ENCODE measurements around the gene KRR1.
"Not testable (repeated sequence)": the region's sequence is repeated elsewhere in the genome, so short reads cannot be mapped to it uniquely, and the experiment has no call there.

KRR1 gene

GRCh38 chr12:75481774-75482173 is 29.6 kb downstream of the KRR1 start:
- H3K9me3 Mint-ChIP-seq = no peaks in the 10 kb centered on the region
- H3K27ac Mint-ChIP-seq (ENCODE audit: low read depth) = peak overlapping the region; percentile 95
- peak overlapping the region; percentile 72 for H3K4me3 Mint-ChIP-seq
- H3K36me3 Mint-ChIP-seq (ENCODE audit: insufficient read depth) = peaks cover 50% of the 10 kb centered on the region
- H3K4me1 Mint-ChIP-seq = peaks cover 65% of the 10 kb centered on the region
- ATAC-seq (replicated peaks; ENCODE audit: extremely low read depth, poor library complexity, severe bottlenecking) = no peak
- no peaks in the 10 kb centered on the region for H3K27me3 Mint-ChIP-seq
- DNase-seq (ENCODE audit: low spot score in 2 of 2) = no peak

GRCh38 chr12:75481013-75481705 is 30.2 kb downstream of the KRR1 start:
- Mint-ChIP-seq H3K4me3 (peak overlapping the region; percentile 72), H3K27ac (ENCODE audit: low read depth) (peak overlapping the region; percentile 95), H3K9me3 (no peaks in the 10 kb centered on the region), H3K4me1 (peaks cover 63% of the 10 kb centered on the region), H3K27me3 (no peaks in the 10 kb centered on the region), H3K36me3 (ENCODE audit: insufficient read depth) (peaks cover 46% of the 10 kb centered on the region)
- ATAC-seq (replicated peaks; ENCODE audit: extremely low read depth, poor library complexity, severe bottlenecking) (peak; percentile 9), DNase-seq (ENCODE audit: low spot score in 2 of 2) (no peak)

- ATAC-seq (replicated peaks; ENCODE audit: extremely low read depth, poor library complexity, severe bottlenecking) (peak; percentile 83), DNase-seq (ENCODE audit: low spot score in 2 of 2) (peak; percentile 52 to 71)
- Mint-ChIP-seq H3K36me3 (ENCODE audit: insufficient read depth) (peaks cover 43% of the 10 kb centered on the region), H3K4me1 (peaks cover 63% of the 10 kb centered on the region), H3K27me3 (no peaks in the 10 kb centered on the region), H3K4me3 (peak within 1 kb of the TSS; percentile 72), H3K9me3 (no peaks in the 10 kb centered on the region), H3K27ac (ENCODE audit: low read depth) (peak within 1 kb of the TSS; percentile 95)
Measured at GRCh38 chr12:75480469-75480949, 30.9 kb downstream of the KRR1 start, which contains the start of gene GLIPR1. GLIPR1 (plus strand) TSS chr12:75480755; CDS start chr12:75480881, 126 bp downstream.

- H3K27ac Mint-ChIP-seq (ENCODE audit: low read depth) = peak overlapping the region; percentile 95
- peaks cover 41% of the 10 kb centered on the region for H3K36me3 Mint-ChIP-seq (ENCODE audit: insufficient read depth)
- DNase-seq (ENCODE audit: low spot score in 2 of 2) = no peak
- peak overlapping the region; percentile 72 for H3K4me3 Mint-ChIP-seq
- peak; percentile 55 for ATAC-seq (replicated peaks; ENCODE audit: extremely low read depth, poor library complexity, severe bottlenecking)
- H3K27me3 Mint-ChIP-seq = no peaks in the 10 kb centered on the region
- peaks cover 60% of the 10 kb centered on the region for H3K4me1 Mint-ChIP-seq
- no peaks in the 10 kb centered on the region for H3K9me3 Mint-ChIP-seq
Measured at GRCh38 chr12:75479963-75480461, 31.4 kb downstream of the KRR1 start.

GRCh38 chr12:75478116-75478794 is 33.2 kb downstream of the KRR1 start:
- Mint-ChIP-seq H3K27ac (ENCODE audit: low read depth) (peak overlapping the region; percentile 95), H3K36me3 (ENCODE audit: insufficient read depth) (peaks cover 29% of the 10 kb centered on the region), H3K4me1 (peaks cover 43% of the 10 kb centered on the region), H3K27me3 (no peaks in the 10 kb centered on the region), H3K4me3 (peak overlapping the region; percentile 8), H3K9me3 (no peaks in the 10 kb centered on the region)
- no peak for DNase-seq (ENCODE audit: low spot score in 2 of 2)
- peak; percentile 21 for ATAC-seq (replicated peaks; ENCODE audit: extremely low read depth, poor library complexity, severe bottlenecking)

- peaks cover 32% of the 10 kb centered on the region for H3K4me1 Mint-ChIP-seq
- ATAC-seq (replicated peaks; ENCODE audit: extremely low read depth, poor library complexity, severe bottlenecking) (no peak), DNase-seq (ENCODE audit: low spot score in 2 of 2) (no peak)
Measured at GRCh38 chr12:75477137-75477536, 34.3 kb downstream of the KRR1 start.

GRCh38 chr12:75476071-75476470 is 35.3 kb downstream of the KRR1 start:
- Mint-ChIP-seq H3K27me3 (no peaks in the 10 kb centered on the region), H3K4me3 (no peak overlapping the region), H3K9me3 (no peaks in the 10 kb centered on the region), H3K36me3 (ENCODE audit: insufficient read depth) (peaks cover 15% of the 10 kb centered on the region), H3K27ac (ENCODE audit: low read depth) (no peak overlapping the region), H3K4me1 (peaks cover 21% of the 10 kb centered on the region)
- DNase-seq (ENCODE audit: low spot score in 2 of 2) (no peak), ATAC-seq (replicated peaks; ENCODE audit: extremely low read depth, poor library complexity, severe bottlenecking) (no peak)

More at GRCh38 chr12:75477137-75477536, 34.3 kb downstream of the KRR1 start:
- Mint-ChIP-seq H3K4me3 (no peak overlapping the region), H3K27ac (ENCODE audit: low read depth) (no peak overlapping the region), H3K27me3 (no peaks in the 10 kb centered on the region), H3K9me3 (no peaks in the 10 kb centered on the region), H3K36me3 (ENCODE audit: insufficient read depth) (peaks cover 23% of the 10 kb centered on the region)

GRCh38 chr12:75474116-75474515 is 37.3 kb downstream of the KRR1 start:
- no peak for DNase-seq (ENCODE audit: low spot score in 2 of 2)
- H3K36me3 Mint-ChIP-seq (ENCODE audit: insufficient read depth) = peaks cover 2% of the 10 kb centered on the region
- no peaks in the 10 kb centered on the region for H3K27me3 Mint-ChIP-seq
- no peaks in the 10 kb centered on the region for H3K9me3 Mint-ChIP-seq
- H3K27ac Mint-ChIP-seq (ENCODE audit: low read depth) = no peak overlapping the region
- no peak for ATAC-seq (replicated peaks; ENCODE audit: extremely low read depth, poor library complexity, severe bottlenecking)
- peaks cover 8% of the 10 kb centered on the region for H3K4me1 Mint-ChIP-seq
- no peak overlapping the region for H3K4me3 Mint-ChIP-seq

- no peak overlapping the region for H3K27ac Mint-ChIP-seq (ENCODE audit: low read depth)
- no peak overlapping the region for H3K4me3 Mint-ChIP-seq
Measured at GRCh38 chr12:75471902-75472890, 39.2 kb downstream of the KRR1 start.

GRCh38 chr12:75460204-75460603 is 51.2 kb downstream of the KRR1 start:
- H3K27ac Mint-ChIP-seq (ENCODE audit: low read depth) = peak overlapping the region; percentile 67
- H3K4me3 Mint-ChIP-seq = peak overlapping the region; percentile 6
- ATAC-seq (replicated peaks; ENCODE audit: extremely low read depth, poor library complexity, severe bottlenecking) = no peak
- H3K27me3 Mint-ChIP-seq = no peaks in the 10 kb centered on the region
- H3K4me1 Mint-ChIP-seq = peaks cover 49% of the 10 kb centered on the region
- H3K36me3 Mint-ChIP-seq (ENCODE audit: insufficient read depth) = no peaks in the 10 kb centered on the region
- no peaks in the 10 kb centered on the region for H3K9me3 Mint-ChIP-seq
- DNase-seq (ENCODE audit: low spot score in 2 of 2) = no peak

More at GRCh38 chr12:75471902-75472890, 39.2 kb downstream of the KRR1 start:
- Mint-ChIP-seq H3K27me3 (no peaks in the 10 kb centered on the region), H3K4me1 (no peaks in the 10 kb centered on the region), H3K36me3 (ENCODE audit: insufficient read depth) (no peaks in the 10 kb centered on the region), H3K9me3 (no peaks in the 10 kb centered on the region)
- ATAC-seq (replicated peaks; ENCODE audit: extremely low read depth, poor library complexity, severe bottlenecking) = no peak
- DNase-seq (ENCODE audit: low spot score in 2 of 2) = no peak

GRCh38 chr12:75459755-75460154 is 51.7 kb downstream of the KRR1 start:
- H3K4me1 Mint-ChIP-seq = peaks cover 53% of the 10 kb centered on the region
- H3K9me3 Mint-ChIP-seq = no peaks in the 10 kb centered on the region
- ATAC-seq (replicated peaks; ENCODE audit: extremely low read depth, poor library complexity, severe bottlenecking) = no peak
- DNase-seq (ENCODE audit: low spot score in 2 of 2) = no peak
- peak overlapping the region; percentile 6 for H3K4me3 Mint-ChIP-seq
- H3K27me3 Mint-ChIP-seq = no peaks in the 10 kb centered on the region
- H3K36me3 Mint-ChIP-seq (ENCODE audit: insufficient read depth) = no peaks in the 10 kb centered on the region
- peak overlapping the region; percentile 67 for H3K27ac Mint-ChIP-seq (ENCODE audit: low read depth)

GRCh38 chr12:75457866-75458265 is 53.5 kb downstream of the KRR1 start:
- H3K4me3 Mint-ChIP-seq = peak overlapping the region; percentile 47

More at GRCh38 chr12:75457866-75458265, 53.5 kb downstream of the KRR1 start:
- Mint-ChIP-seq H3K4me1 (peaks cover 53% of the 10 kb centered on the region), H3K27ac (ENCODE audit: low read depth) (peak overlapping the region; percentile 89)
- H3K9me3 Mint-ChIP-seq; H3K27me3 Mint-ChIP-seq; H3K36me3 Mint-ChIP-seq (ENCODE audit: insufficient read depth); DNase-seq (ENCODE audit: low spot score in 2 of 2); ATAC-seq (replicated peaks; ENCODE audit: extremely low read depth, poor library complexity, severe bottlenecking): not testable (repeated sequence)
